ENCODE measurements around the gene DSG3. TPM values are rescaled to one million over a fixed set of nuclear protein-coding genes. Genes with fewer than 3 reads are reported as not detected.
A peak's percentile ranks its signal among the peaks of the same experiment; 100 is the strongest.
"Not testable (repeated sequence)": the region's sequence is repeated elsewhere in the genome, so short reads cannot be mapped to it uniquely, and the experiment has no call there.

DSG3 gene
- total and polyA plus RNA-seq, 2 donors from 2014 or later = not detected

DNA sequence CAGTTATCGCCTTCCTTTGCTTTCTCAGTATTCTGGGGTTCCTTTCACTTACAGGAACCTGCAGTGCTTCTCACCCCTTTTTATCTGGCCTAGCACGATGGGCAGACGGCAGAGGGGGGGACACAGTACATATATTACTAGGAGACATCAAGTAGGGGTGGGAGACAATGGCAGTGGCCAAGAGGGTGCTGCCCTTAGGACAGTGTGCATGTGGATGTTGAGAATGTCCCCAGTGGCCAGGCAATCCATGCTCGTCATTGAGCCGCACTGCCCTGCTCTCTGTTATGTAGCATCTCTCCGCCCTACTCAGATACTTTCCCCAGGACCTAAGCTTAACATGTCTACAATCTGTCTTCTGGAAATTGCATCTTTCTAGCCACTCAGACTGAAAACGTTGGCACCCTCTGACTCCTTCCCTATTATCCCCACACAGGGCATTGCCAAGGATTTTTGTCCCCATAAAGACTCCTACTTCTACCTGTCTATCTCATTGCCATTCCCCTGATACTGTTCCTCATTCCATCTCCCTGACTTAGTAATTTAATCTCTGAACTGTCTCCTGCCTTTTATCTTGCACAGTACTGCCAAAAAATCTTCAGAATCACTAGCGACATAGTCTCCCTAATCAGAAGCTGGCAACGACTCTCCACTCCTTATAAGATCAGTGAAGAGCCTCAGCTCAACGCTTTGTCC is 57.1 kb downstream of the DSG3 start:
- no peaks in the 10 kb centered on the region for H3K27me3 ChIP-seq (ENCODE audit: control insufficient read depth, insufficient read depth, low read length)
- no peak overlapping the region for H3K27ac ChIP-seq (ENCODE audit: low read depth in 2 of 2, low read length in 2 of 2)
- H3K36me3 ChIP-seq (ENCODE audit: control insufficient read depth in 2 of 3, insufficient read depth in 3 of 3, low read length in 3 of 3) = no peaks in the 10 kb centered on the region
- intact Hi-C loops (cut with DNase I) = no loop called here
- H3K4me1 ChIP-seq (ENCODE audit: control insufficient read depth in 2 of 3, insufficient read depth in 2 of 3, low read depth in 1 of 3, low read length in 3 of 3) = peaks cover 0 to 2% (median 0%) of the 10 kb centered on the region in 3 donors
- no peaks in the 10 kb centered on the region for H3K9me3 ChIP-seq (ENCODE audit: control insufficient read depth in 2 of 3, insufficient read depth in 1 of 3, low read length in 3 of 3)
- TF ChIP-seq, protein P1, sequence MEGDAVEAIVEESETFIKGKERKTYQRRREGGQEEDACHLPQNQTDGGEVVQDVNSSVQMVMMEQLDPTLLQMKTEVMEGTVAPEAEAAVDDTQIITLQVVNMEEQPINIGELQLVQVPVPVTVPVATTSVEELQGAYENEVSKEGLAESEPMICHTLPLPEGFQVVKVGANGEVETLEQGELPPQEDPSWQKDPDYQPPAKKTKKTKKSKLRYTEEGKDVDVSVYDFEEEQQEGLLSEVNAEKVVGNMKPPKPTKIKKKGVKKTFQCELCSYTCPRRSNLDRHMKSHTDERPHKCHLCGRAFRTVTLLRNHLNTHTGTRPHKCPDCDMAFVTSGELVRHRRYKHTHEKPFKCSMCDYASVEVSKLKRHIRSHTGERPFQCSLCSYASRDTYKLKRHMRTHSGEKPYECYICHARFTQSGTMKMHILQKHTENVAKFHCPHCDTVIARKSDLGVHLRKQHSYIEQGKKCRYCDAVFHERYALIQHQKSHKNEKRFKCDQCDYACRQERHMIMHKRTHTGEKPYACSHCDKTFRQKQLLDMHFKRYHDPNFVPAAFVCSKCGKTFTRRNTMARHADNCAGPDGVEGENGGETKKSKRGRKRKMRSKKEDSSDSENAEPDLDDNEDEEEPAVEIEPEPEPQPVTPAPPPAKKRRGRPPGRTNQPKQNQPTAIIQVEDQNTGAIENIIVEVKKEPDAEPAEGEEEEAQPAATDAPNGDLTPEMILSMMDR (IDR thresholded peaks at IDR 0.05; ENCODE audit: borderline replicate concordance, extremely low read depth, insufficient read depth) = no peak
- no peak overlapping the region for H3K4me3 ChIP-seq (ENCODE audit: low read length in 3 of 3)
- no peak overlapping the region for H3K9ac ChIP-seq (ENCODE audit: low read length in 3 of 3)
- no peak for FAIRE-seq
- no peak for DNase-seq

DNA sequence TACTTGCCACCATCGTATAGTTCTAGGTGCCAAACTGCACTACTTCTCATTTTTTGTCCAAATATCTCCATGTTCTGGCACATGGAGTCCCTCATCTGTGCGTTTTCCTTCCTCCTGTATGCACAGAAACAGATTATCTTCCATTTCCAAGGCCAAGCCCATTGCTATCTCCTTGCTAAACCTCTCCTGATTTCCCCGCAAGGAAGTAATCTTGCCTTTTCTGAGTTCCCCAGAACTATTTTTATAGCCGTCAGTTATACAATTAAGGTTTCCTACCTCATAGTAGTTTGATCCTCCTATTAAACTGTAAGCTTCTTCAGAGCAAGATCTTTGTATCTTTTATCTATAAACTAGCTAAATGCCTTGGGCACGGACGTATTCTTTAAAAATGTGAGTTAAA is 57.6 kb downstream of the DSG3 start:
- TF ChIP-seq, protein P1 (IDR thresholded peaks at IDR 0.05; ENCODE audit: borderline replicate concordance, extremely low read depth, insufficient read depth) = no peak
- H3K27me3 ChIP-seq (ENCODE audit: control insufficient read depth, insufficient read depth, low read length) = no peaks in the 10 kb centered on the region
- H3K4me3 ChIP-seq (ENCODE audit: low read length in 3 of 3) = no peak overlapping the region
- no peak for FAIRE-seq
- no peak overlapping the region for H3K9ac ChIP-seq (ENCODE audit: low read length in 3 of 3)
- H3K36me3 ChIP-seq (ENCODE audit: control insufficient read depth in 2 of 3, insufficient read depth in 3 of 3, low read length in 3 of 3) = no peaks in the 10 kb centered on the region
- no peak overlapping the region for H3K27ac ChIP-seq (ENCODE audit: low read depth in 2 of 2, low read length in 2 of 2)
- H3K9me3 ChIP-seq (ENCODE audit: control insufficient read depth in 2 of 3, insufficient read depth in 1 of 3, low read length in 3 of 3) = no peaks in the 10 kb centered on the region
- intact Hi-C loops (cut with DNase I) = no loop called here
- H3K4me1 ChIP-seq (ENCODE audit: control insufficient read depth in 2 of 3, insufficient read depth in 2 of 3, low read depth in 1 of 3, low read length in 3 of 3) = peaks cover 0 to 1% (median 0%) of the 10 kb centered on the region in 3 donors
- no peak for DNase-seq

DNA sequence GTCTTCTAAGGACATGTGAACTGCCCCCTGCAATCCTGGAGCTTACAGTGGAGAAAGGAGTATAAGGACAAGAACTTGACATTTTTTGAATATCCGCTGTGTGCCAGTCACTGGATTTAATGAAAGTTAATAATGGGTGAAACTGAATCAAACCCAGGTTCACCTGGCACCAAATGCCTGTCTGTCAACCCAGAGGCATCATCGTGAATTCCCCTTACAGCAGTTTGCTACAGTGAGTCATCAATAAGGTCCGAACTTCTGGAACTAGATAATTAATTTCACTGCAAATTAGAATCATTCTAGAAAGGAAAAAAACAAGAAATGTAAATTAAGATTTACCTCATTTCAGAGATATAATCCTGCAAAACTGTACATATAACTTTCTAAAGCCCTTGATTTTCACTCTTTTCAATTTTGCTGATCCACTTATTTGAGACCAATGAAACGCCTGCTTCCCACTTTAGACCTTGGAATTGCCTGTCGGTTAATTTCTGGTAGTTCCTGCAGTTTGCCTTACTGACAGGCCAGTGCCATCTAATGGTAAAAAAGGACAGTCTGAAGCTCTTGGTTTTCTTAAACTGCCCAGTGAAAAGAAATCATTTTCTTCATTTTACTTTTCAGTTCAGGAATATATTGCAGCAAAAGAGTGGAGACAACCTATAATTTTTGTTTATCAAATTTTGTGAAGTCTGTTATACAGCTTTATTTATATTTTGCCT is 58.6 kb downstream of the DSG3 start:
- Histone ChIP-seq H3K4me1 (ENCODE audit: control insufficient read depth in 2 of 3, insufficient read depth in 2 of 3, low read depth in 1 of 3, low read length in 3 of 3) (peaks cover 0 to 2% (median 0%) of the 10 kb centered on the region in 3 donors), H3K9ac (ENCODE audit: low read length in 3 of 3) (no peak overlapping the region), H3K9me3 (ENCODE audit: control insufficient read depth in 2 of 3, insufficient read depth in 1 of 3, low read length in 3 of 3) (no peaks in the 10 kb centered on the region), H3K27me3 (ENCODE audit: control insufficient read depth, insufficient read depth, low read length) (no peaks in the 10 kb centered on the region), H3K4me3 (ENCODE audit: low read length in 3 of 3) (no peak overlapping the region), H3K36me3 (ENCODE audit: control insufficient read depth in 2 of 3, insufficient read depth in 3 of 3, low read length in 3 of 3) (no peaks in the 10 kb centered on the region), H3K27ac (ENCODE audit: low read depth in 2 of 2, low read length in 2 of 2) (no peak overlapping the region)
- intact Hi-C loops (cut with DNase I) = no loop called here
- TF ChIP-seq, protein P1 (IDR thresholded peaks at IDR 0.05; ENCODE audit: borderline replicate concordance, extremely low read depth, insufficient read depth) = peak; percentile 32
- peak in 1 of 5 donors; percentile 37 for DNase-seq
- no peak for FAIRE-seq

DNA sequence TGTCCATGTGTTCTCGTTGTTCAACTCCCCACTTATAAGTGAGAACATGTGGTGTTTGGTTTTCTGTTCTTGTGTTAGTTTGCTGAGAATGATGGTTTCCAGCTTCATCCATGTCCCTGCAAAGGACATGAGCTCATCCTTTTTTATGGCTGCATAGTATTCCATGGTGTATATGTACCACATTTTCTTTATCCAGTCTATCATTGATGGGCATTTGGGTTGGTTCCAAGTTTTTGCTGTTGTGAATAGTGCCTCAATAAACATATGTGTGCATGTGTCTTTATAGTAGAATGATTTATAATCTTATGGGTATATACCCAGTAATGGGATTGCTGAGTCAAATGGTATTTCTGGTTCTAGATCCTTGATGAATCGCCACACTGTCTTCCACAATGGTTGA is 59.6 kb downstream of the DSG3 start:
- H3K9me3 ChIP-seq (ENCODE audit: control insufficient read depth in 2 of 3, insufficient read depth in 1 of 3, low read length in 3 of 3); H3K4me3 ChIP-seq (ENCODE audit: low read length in 3 of 3); H3K27me3 ChIP-seq (ENCODE audit: control insufficient read depth, insufficient read depth, low read length); H3K36me3 ChIP-seq (ENCODE audit: control insufficient read depth in 2 of 3, insufficient read depth in 3 of 3, low read length in 3 of 3); DNase-seq; H3K9ac ChIP-seq (ENCODE audit: low read length in 3 of 3); intact Hi-C loops (cut with DNase I); FAIRE-seq; H3K4me1 ChIP-seq (ENCODE audit: control insufficient read depth in 2 of 3, insufficient read depth in 2 of 3, low read depth in 1 of 3, low read length in 3 of 3); H3K27ac ChIP-seq (ENCODE audit: low read depth in 2 of 2, low read length in 2 of 2): not testable (repeated sequence)

Measured in kidney (tissue), 14 donors.